Vagina (tissue), 2 donors: Measurements from ENCODE around the gene SLC35E4.

Experiments used
- POLR2AphosphoS5 ChIP-seq, 2 donors: sonication (generic); formaldehyde crosslinking; IDR thresholded peaks; one replicate each; pipeline ENCODE4 v1.9.0; 2017; ENCODE audit warnings: antibody characterized with exemption in 2 of 2, mild to moderate bottlenecking in 2 of 2, low read depth in 1 of 2; ENCODE audit not compliant: insufficient read depth in 1 of 2
- TF ChIP-seq, protein P1 (sequence below), 3 experiments: fragments of 450-650 bp in 2 of 3; fragments of 200-600 bp in 1 of 3; sonication (generic) in 1 of 3; IDR thresholded peaks; one replicate each; pipeline ENCODE4 v1.5.1; 2017 to 2019; ENCODE audit warnings: antibody characterized with exemption in 3 of 3, mild to moderate bottlenecking in 2 of 3, moderate library complexity in 2 of 3

DNA sequence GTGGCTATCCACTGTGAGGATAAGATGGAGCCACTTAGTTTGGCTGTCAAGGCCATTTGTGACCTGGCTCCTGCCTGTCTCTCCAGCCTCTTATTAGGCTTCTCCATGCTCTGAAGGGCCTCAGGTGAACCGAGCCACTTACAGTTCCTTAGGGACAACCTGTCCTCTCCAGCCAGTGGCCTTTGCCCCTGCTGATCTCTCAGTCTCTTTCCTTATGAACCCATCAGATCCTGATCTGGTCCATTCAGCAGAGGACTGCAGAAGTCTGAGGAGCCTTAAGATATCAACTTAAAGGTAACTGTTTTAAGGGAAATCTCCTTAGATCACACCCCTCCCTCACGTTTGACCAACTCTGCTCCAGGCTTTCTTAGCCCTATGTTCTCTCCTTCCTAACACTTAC, 29.7 kb downstream of the SLC35E4 start:
- TF ChIP-seq POLR2AphosphoS5 (IDR thresholded peaks at IDR 0.05; ENCODE audit: insufficient read depth in 1 of 2, low read depth in 1 of 2), result no peak
- TF ChIP-seq, protein P1, sequence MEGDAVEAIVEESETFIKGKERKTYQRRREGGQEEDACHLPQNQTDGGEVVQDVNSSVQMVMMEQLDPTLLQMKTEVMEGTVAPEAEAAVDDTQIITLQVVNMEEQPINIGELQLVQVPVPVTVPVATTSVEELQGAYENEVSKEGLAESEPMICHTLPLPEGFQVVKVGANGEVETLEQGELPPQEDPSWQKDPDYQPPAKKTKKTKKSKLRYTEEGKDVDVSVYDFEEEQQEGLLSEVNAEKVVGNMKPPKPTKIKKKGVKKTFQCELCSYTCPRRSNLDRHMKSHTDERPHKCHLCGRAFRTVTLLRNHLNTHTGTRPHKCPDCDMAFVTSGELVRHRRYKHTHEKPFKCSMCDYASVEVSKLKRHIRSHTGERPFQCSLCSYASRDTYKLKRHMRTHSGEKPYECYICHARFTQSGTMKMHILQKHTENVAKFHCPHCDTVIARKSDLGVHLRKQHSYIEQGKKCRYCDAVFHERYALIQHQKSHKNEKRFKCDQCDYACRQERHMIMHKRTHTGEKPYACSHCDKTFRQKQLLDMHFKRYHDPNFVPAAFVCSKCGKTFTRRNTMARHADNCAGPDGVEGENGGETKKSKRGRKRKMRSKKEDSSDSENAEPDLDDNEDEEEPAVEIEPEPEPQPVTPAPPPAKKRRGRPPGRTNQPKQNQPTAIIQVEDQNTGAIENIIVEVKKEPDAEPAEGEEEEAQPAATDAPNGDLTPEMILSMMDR (IDR thresholded peaks at IDR 0.05), result no peak
